GM18951 (cell line): ENCODE data around the gene ANO6.

ENCODE experiments used
- POLR2A ChIP-seq: IDR thresholded peaks from 4 replicates; pipeline ENCODE4 v1.6.1; 2011; ENCODE audit warnings: mild to moderate bottlenecking; ENCODE audit not compliant: insufficient read length, insufficient read depth; ENCODE audit errors: extremely low read depth
- in situ Hi-C: fragments of 300-500 bp; cut with MboI; formaldehyde crosslinking; loops from one replicate; pipeline ENCODE4 v1.12.0; 2022; ENCODE audit warnings: low sequenced_read_pairs, mixed read lengths, inconsistent platforms; ENCODE audit not compliant: unreplicated experiment

The ANO6 gene

DNA sequence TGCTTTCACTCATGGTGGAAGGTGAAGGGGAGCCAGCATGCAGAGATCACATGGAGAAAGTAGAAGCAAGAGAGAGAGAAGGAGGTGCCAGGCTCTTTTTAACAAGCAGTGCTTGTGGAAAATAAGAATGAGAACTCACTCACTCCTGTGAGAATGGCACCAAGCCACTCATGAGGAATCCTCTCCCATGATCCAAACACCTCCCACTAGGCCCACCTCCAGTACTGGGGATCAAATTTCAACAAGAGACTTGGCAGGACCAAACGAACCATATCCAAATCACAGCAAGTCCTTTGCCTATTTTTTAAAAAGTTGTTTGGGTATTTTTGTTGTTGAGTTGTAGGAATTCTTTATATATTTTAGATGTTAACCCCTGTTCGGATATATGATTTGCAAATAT, 267.7 kb downstream of the ANO6 start:
- TF ChIP-seq POLR2A, result no peak
- in situ Hi-C loops, result no loop called here
